Activated naive CD8-positive, alpha-beta T cell treated with anti-CD3 and anti-CD28 coated beads, Interleukin-2, amount 50 U/mL, for 24 hours (primary cell): ENCODE measurements around the gene PXN.
A peak's percentile ranks its signal among the peaks of the same experiment; 100 is the strongest.
"Not testable (repeated sequence)": the region's sequence is repeated elsewhere in the genome, so short reads cannot be mapped to it uniquely, and the experiment has no call there.

Source experiments
- ATAC-seq: fragments of 150-1000 bp; cut with Tn5 transposase; one replicate; pipeline ENCODE4 v1.10.0; 2021
- DNase-seq: peaks from one replicate; pipeline ENCODE4 v3.0.0; 2021
- H3K27ac Mint-ChIP-seq: one replicate; pipeline ENCODE4 v1.8.0; 2021; ENCODE audit warnings: mild to moderate bottlenecking, mixed read lengths
- H3K27me3 Mint-ChIP-seq: one replicate; pipeline ENCODE4 v1.8.0; 2021; ENCODE audit warnings: mixed read lengths
- H3K36me3 Mint-ChIP-seq: one replicate; pipeline ENCODE4 v1.8.0; 2021; ENCODE audit warnings: low read depth, mixed read lengths
- H3K4me1 Mint-ChIP-seq: one replicate; pipeline ENCODE4 v1.8.0; 2021; ENCODE audit warnings: mixed read lengths
- H3K4me3 Mint-ChIP-seq: one replicate; pipeline ENCODE4 v1.8.0; 2021; ENCODE audit warnings: mild to moderate bottlenecking, moderate library complexity, mixed read lengths
- H3K9me3 Mint-ChIP-seq: one replicate; pipeline ENCODE4 v1.8.0; 2021; ENCODE audit warnings: mixed read lengths

The PXN gene

GRCh38 chr12:120252071-120252906, 13.2 kb downstream of the PXN start:
- peaks cover 2% of the 10 kb centered on the region for H3K27me3 Mint-ChIP-seq
- peak; percentile 86 for ATAC-seq

GRCh38 chr12:120251364-120252070, 14.0 kb downstream of the PXN start:
- Mint-ChIP-seq H3K4me1 (peaks cover 82% of the 10 kb centered on the region), H3K36me3 (peaks cover 15% of the 10 kb centered on the region), H3K4me3 (peak overlapping the region; percentile 56), H3K27ac (peak overlapping the region; percentile 80)
- DNase-seq, H3K9me3 Mint-ChIP-seq, H3K27me3 Mint-ChIP-seq, ATAC-seq: not testable (repeated sequence)

More at GRCh38 chr12:120252071-120252906, 13.2 kb downstream of the PXN start:
- peaks cover 15% of the 10 kb centered on the region for H3K36me3 Mint-ChIP-seq
- peak; percentile 67 for DNase-seq
- H3K9me3 Mint-ChIP-seq: no peaks in the 10 kb centered on the region
- H3K27ac Mint-ChIP-seq: peak overlapping the region; percentile 80
- H3K4me3 Mint-ChIP-seq: peak overlapping the region; percentile 56
- peaks cover 82% of the 10 kb centered on the region for H3K4me1 Mint-ChIP-seq

GRCh38 chr12:120249875-120250795, 15.4 kb downstream of the PXN start:
- Mint-ChIP-seq H3K27ac (peak overlapping the region; percentile 87), H3K4me1 (peaks cover 81% of the 10 kb centered on the region), H3K4me3 (peak overlapping the region; percentile 62), H3K27me3 (peaks cover 2% of the 10 kb centered on the region), H3K36me3 (peaks cover 13% of the 10 kb centered on the region), H3K9me3 (no peaks in the 10 kb centered on the region)
- ATAC-seq (peak; percentile 14), DNase-seq (peak; percentile 53)

GRCh38 chr12:120249266-120249874, 16.2 kb downstream of the PXN start:
- peaks cover 2% of the 10 kb centered on the region for H3K27me3 Mint-ChIP-seq
- no peaks in the 10 kb centered on the region for H3K9me3 Mint-ChIP-seq
- H3K36me3 Mint-ChIP-seq: peaks cover 9% of the 10 kb centered on the region
- peak overlapping the region; percentile 87 for H3K27ac Mint-ChIP-seq
- no peak overlapping the region for H3K4me3 Mint-ChIP-seq
- ATAC-seq (no peak), DNase-seq (no peak)
- H3K4me1 Mint-ChIP-seq: peaks cover 78% of the 10 kb centered on the region

GRCh38 chr12:120247621-120248030, 17.9 kb downstream of the PXN start:
- Mint-ChIP-seq H3K27me3 (peaks cover 2% of the 10 kb centered on the region), H3K27ac (no peak overlapping the region), H3K4me1 (peaks cover 72% of the 10 kb centered on the region), H3K36me3 (peaks cover 8% of the 10 kb centered on the region), H3K9me3 (no peaks in the 10 kb centered on the region), H3K4me3 (no peak overlapping the region)
- ATAC-seq (no peak), DNase-seq (no peak)

- DNase-seq (no peak), ATAC-seq (no peak)
- H3K36me3 Mint-ChIP-seq: peaks cover 8% of the 10 kb centered on the region
- H3K27me3 Mint-ChIP-seq: peaks cover 2% of the 10 kb centered on the region
- H3K27ac Mint-ChIP-seq: no peak overlapping the region
- no peaks in the 10 kb centered on the region for H3K9me3 Mint-ChIP-seq
- no peak overlapping the region for H3K4me3 Mint-ChIP-seq
- H3K4me1 Mint-ChIP-seq: peaks cover 68% of the 10 kb centered on the region
Measured at GRCh38 chr12:120247183-120247582, 18.3 kb downstream of the PXN start.

- H3K36me3 Mint-ChIP-seq, ATAC-seq, H3K4me3 Mint-ChIP-seq, H3K9me3 Mint-ChIP-seq, H3K27ac Mint-ChIP-seq, DNase-seq, H3K27me3 Mint-ChIP-seq: not testable (repeated sequence)
- H3K4me1 Mint-ChIP-seq: peaks cover 68% of the 10 kb centered on the region
Measured at GRCh38 chr12:120246705-120247104, 18.8 kb downstream of the PXN start.

- ATAC-seq (no peak), DNase-seq (no peak)
- Mint-ChIP-seq H3K4me1 (peaks cover 59% of the 10 kb centered on the region), H3K27ac (no peak overlapping the region), H3K4me3 (no peak overlapping the region), H3K36me3 (peaks cover 5% of the 10 kb centered on the region), H3K27me3 (no peaks in the 10 kb centered on the region), H3K9me3 (no peaks in the 10 kb centered on the region)
Measured at GRCh38 chr12:120242971-120243699, 22.4 kb downstream of the PXN start.

GRCh38 chr12:120242275-120242799, 23.2 kb downstream of the PXN start:
- DNase-seq: no peak
- peaks cover 59% of the 10 kb centered on the region for H3K4me1 Mint-ChIP-seq
- no peak for ATAC-seq
- peaks cover 3% of the 10 kb centered on the region for H3K36me3 Mint-ChIP-seq
- no peaks in the 10 kb centered on the region for H3K9me3 Mint-ChIP-seq
- no peak overlapping the region for H3K27ac Mint-ChIP-seq
- no peak overlapping the region for H3K4me3 Mint-ChIP-seq
- no peaks in the 10 kb centered on the region for H3K27me3 Mint-ChIP-seq

GRCh38 chr12:120241561-120242274, 23.8 kb downstream of the PXN start:
- Mint-ChIP-seq H3K36me3 (peaks cover 3% of the 10 kb centered on the region), H3K9me3 (no peaks in the 10 kb centered on the region), H3K4me3 (no peak overlapping the region), H3K27me3 (no peaks in the 10 kb centered on the region), H3K4me1 (peaks cover 58% of the 10 kb centered on the region), H3K27ac (no peak overlapping the region)
- no peak for ATAC-seq
- no peak for DNase-seq

GRCh38 chr12:120240495-120240833, 25.1 kb downstream of the PXN start:
- Mint-ChIP-seq H3K27me3 (no peaks in the 10 kb centered on the region), H3K4me1 (peaks cover 64% of the 10 kb centered on the region), H3K9me3 (no peaks in the 10 kb centered on the region), H3K27ac (no peak overlapping the region), H3K36me3 (peaks cover 3% of the 10 kb centered on the region), H3K4me3 (no peak overlapping the region)
- ATAC-seq (no peak), DNase-seq (no peak)

GRCh38 chr12:120239776-120240494, 25.6 kb downstream of the PXN start:
- Mint-ChIP-seq H3K4me3 (no peak overlapping the region), H3K4me1 (peaks cover 65% of the 10 kb centered on the region)
- no peak for DNase-seq

More at GRCh38 chr12:120239776-120240494, 25.6 kb downstream of the PXN start:
- Mint-ChIP-seq H3K27me3 (no peaks in the 10 kb centered on the region), H3K27ac (no peak overlapping the region), H3K9me3 (no peaks in the 10 kb centered on the region), H3K36me3 (no peaks in the 10 kb centered on the region)
- ATAC-seq: no peak
